Measurements from ENCODE around the gene LRP6.

GRCh38 chr12:12263909-12264308 lies 2.9 kb downstream of the LRP6 start:
- TF ChIP-seq POLR2A (IDR thresholded peaks at IDR 0.05) = no peak
- no peak for TF ChIP-seq POLR2AphosphoS5 (IDR thresholded peaks at IDR 0.05)

Measured in prostate gland (tissue), 1 donor.